ENCODE results near the gene RUNDC3A. TPM values are rescaled to one million over a fixed set of nuclear protein-coding genes. Genes with fewer than 3 reads are reported as not detected.

The RUNDC3A gene
- total RNA-seq, 4 donors from 2014 or later: 0.84 TPM; not detected in 3

DNA sequence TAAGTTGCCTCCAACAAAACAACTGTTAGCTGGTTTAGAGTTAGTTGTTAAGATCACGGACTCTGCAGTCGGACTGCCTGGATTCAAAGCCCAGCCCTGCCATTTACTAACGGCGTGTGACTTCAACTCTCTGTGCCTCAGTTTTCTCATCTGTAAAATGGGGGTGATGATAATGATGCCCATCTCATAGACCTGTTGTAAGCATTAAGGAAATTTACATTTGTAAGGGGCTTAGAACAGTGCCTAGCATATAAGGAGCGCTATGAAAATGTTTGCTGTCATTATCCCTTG lies 41.3 kb upstream of the RUNDC3A start:
- DNase-seq (ENCODE audit: low spot score) (no peak), ATAC-seq (ENCODE audit: low FRiP score) (no peak)
- TF ChIP-seq, protein P1, sequence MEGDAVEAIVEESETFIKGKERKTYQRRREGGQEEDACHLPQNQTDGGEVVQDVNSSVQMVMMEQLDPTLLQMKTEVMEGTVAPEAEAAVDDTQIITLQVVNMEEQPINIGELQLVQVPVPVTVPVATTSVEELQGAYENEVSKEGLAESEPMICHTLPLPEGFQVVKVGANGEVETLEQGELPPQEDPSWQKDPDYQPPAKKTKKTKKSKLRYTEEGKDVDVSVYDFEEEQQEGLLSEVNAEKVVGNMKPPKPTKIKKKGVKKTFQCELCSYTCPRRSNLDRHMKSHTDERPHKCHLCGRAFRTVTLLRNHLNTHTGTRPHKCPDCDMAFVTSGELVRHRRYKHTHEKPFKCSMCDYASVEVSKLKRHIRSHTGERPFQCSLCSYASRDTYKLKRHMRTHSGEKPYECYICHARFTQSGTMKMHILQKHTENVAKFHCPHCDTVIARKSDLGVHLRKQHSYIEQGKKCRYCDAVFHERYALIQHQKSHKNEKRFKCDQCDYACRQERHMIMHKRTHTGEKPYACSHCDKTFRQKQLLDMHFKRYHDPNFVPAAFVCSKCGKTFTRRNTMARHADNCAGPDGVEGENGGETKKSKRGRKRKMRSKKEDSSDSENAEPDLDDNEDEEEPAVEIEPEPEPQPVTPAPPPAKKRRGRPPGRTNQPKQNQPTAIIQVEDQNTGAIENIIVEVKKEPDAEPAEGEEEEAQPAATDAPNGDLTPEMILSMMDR (IDR thresholded peaks at IDR 0.05): no peak

DNA sequence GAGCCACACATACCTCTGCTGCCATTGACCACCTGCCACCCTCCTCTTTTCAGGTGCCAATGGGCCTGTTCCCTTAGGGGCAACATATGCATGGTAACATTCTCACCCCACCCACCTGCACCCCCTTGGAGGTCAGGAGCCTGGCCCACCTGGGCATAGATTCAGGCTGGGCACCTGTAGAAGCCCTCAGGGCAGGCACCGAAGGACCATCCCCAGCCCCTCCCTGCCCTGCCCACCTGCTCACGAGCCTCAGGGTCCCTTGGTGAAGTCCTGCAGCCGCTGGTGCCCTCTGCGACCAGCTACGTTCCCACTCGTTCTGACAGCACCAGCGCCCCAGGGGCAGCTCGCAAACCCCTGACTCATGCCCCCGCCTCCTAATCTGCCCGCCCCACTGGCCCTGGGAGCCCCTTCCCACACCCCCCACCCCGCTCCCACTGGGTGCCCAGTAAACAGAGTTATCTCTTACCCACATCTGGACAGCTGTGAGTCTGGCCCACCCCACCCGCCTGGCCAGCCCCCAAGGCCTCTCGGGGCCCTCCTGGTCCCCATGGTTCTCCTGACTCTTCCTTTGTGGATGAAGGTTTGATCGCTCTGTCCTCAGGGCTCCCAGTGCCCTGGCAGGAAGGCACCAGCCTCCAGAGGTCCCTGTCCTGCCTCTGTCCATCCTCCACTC lies 40.4 kb upstream of the RUNDC3A start, which contains the start of gene SLC4A1:
SLC4A1 (minus strand) TSS at position 318 of the 673 bp plus-strand sequence. CDS start 5,269 bp downstream, outside the sequence.
- DNase-seq (ENCODE audit: low spot score) (no peak), ATAC-seq (ENCODE audit: low FRiP score) (no peak)
- TF ChIP-seq, protein P1 (IDR thresholded peaks at IDR 0.05): no peak

DNA sequence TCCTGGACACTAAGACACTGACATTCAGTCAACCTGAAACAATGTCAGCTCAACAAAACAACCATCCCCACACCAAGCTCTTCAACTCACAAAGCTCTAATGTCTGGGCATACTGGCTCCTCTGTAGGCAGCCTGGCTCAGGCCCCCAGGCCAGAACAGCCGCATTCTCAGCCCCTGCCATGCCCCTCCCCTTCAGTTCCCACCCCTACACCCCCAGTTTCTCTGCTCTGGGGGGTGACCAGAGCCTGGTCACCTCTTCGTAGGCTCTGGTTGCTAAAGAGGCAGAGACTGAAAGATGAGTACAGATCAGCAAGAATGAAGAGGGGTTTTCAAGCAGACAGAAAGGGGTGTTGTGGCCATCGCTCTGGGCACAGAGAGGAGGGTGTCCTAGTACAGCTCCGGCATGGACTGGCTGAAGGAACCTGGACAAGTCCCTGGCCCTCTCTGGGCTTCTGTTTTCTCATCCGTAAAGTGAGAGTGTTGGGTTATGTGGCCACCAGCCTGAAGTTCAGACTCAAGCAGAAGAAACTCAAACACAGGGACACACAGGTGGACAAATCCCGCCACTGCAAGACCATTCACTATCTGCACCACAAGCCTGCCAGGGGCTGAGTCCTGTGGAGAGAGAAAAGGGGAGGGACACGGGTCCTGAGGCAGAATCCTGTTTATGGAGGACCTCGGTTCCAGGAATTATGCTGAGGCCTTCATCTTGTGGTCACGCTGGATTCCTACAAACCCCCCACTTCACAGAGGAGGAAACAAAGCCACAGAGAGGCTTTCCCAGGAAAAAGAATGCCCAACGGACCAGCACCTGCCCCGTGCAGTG lies 39.5 kb upstream of the RUNDC3A start:
- ATAC-seq (ENCODE audit: low FRiP score) (no peak), DNase-seq (ENCODE audit: low spot score) (no peak)
- TF ChIP-seq, protein P1 (IDR thresholded peaks at IDR 0.05): no peak

DNA sequence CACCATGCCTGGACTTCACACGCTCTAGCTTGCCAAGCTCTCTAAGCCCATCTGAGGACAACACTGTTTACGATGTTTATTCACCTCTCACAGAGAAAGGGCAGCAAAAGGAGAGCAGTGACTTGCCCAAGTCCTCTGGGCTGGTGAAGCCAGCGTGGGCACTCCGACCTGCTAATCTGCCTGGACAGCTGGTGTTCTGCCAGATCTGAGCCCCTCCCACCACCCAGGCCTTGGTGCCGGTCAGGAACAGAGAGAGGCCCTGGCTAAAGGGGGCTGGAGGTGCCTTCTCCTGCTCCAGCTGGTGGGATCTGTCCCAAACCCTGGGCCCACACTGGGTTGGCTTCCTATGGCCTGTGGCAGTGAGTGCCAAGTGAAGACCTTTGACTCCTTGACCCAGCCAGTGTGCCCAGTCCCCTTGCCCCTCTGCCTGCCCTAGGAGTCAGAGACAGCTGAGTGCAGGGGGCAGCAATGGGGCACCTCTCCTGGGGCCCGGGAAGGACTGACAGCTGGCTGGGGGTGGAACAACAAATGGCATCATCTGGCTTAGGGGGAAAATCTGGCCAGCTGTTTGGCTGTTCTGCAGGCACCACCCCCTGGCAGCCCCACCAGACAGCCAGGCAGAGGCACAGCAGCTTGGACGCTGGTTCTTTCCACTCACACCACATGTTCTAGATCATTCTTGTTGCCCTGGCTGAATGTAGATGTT lies 38.7 kb upstream of the RUNDC3A start:
- no peak for ATAC-seq (ENCODE audit: low FRiP score)
- TF ChIP-seq, protein P1 (IDR thresholded peaks at IDR 0.05): no peak

DNA sequence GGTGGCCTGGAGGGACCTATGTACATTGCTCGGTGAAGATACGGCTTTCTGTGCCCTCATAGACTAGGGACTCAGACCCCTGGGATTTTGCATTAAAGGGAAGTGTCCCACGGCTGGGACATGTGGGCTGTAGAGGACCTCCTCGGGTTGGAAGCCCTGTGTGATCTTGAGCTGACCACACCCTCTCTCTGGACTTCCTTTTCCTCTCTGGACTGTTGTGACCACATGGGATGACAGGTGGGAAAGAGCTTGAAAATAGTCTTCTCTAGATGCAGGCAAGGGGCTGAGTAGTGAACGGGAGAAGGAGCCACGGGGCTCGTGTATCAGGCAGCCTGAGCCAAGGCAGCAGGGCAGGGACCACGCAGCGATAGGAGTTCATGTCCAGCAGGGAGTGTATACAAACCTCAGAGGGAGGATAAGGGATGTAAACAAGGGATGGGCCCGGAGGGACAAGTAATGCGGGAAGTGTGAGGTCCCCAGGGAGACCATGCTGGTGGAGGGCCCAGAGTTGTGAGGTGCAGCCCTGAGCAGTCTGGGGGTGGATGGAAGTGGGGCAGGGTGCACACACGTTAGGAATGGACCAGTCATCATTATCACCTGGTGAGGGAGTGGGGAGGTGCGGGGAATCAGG lies 36.0 kb upstream of the RUNDC3A start:
- no peak for DNase-seq (ENCODE audit: low spot score)
- TF ChIP-seq, protein P1 (IDR thresholded peaks at IDR 0.05): no peak
- no peak for ATAC-seq (ENCODE audit: low FRiP score)

More for the DNA sequence above, 38.7 kb upstream of the RUNDC3A start:
- DNase-seq (ENCODE audit: low spot score): no peak

DNA sequence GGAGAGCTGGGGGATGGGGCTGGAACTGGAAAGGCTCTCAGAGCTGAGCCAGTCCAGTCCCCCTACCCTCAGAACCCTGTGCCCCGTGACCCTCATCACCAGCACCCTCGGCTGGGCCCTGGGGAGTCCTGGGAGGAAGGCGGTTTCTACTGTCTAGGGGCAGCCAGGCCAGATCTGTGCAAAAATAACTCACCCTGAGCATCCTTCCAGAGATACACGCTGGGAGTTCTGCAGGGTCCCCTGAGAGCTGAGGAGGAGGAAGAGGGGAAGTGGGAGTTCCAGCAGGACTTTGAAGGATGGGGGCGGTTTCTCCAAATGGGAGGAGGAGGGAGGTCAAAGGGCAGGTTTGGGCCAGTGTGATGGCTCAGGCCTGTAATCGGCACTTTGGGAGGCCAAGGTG lies 35.4 kb upstream of the RUNDC3A start:
- ATAC-seq (ENCODE audit: low FRiP score): no peak
- TF ChIP-seq, protein P1 (IDR thresholded peaks at IDR 0.05): no peak

More for the DNA sequence above, 35.4 kb upstream of the RUNDC3A start:
- no peak for DNase-seq (ENCODE audit: low spot score)
